Left kidney (tissue), 2 donors: Measurements from ENCODE around the gene ERG28. TPM values are rescaled to one million over a fixed set of nuclear protein-coding genes. Genes with fewer than 3 reads are reported as not detected.

Experiments used
- DNase-seq: peaks from one replicate; pipeline ENCODE4 v3.0.0-alpha.2; 2013
- polyA plus RNA-seq: library from polyadenylated mRNA; unstranded; fragments of 120-200 nt; gene quantifications from one replicate; pipeline ENCODE4 v1.2.1, GENCODE V29; 2013; ENCODE audit not compliant: insufficient read length

The ERG28 gene
- polyA plus RNA-seq, 1 donor, result 31.5 TPM

DNA sequence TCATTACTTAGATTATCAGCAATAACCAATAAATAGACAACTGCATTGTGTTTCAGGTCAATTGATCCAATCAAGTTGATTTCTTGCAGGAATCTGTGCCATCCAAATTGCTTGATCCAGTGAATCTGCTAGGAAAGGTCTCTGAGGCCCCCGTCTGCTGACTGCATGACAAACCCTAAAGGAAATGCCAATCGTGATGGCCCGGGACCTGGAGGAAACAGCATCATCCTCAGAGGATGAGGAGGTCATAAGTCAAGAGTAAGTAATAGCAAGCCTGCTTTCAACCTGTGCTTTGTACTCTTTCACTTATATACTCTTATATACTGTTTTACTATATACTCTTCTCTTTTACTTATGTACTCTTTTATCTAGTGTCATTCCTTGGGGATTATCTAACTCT lies 2.3 kb upstream of the ERG28 start:
- DNase-seq, result no peak

DNA sequence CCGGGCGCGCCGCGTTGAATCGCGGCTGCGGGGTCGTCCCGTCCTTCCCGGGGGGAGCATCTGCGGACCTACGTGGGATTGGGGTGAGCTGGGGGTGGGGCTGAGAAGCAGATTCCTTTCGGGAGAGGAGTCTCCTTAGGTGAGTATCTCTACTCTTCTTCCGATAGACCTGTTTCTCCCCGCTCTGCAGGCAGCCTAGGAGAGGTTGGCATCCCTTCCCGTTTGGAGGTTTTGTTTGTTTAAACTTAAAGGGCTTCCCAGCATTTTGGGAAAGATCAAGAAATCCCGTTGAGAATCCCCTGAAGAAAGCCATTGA lies 781 bp upstream of the ERG28 start:
- DNase-seq, result no peak

DNA sequence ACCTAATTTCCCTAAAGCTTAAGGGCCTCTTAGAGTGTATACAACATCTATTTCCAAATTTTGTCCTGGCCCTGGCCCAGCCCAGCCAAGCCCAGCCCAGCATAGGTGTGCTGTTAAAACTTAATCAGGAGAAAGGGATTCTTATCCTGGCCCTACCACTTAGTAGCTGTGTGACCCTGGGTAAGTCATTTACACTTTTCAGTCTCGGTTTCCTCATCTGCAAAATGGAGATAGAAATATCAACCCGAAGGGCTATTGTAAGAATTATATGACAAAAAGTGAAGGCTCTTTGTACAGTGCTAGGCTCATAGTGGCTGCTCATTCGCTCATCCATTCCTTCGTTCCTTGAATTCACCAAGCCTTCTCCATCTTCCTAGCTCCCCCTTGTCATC lies 442 bp downstream of the ERG28 start:
- DNase-seq, result no peak

DNA sequence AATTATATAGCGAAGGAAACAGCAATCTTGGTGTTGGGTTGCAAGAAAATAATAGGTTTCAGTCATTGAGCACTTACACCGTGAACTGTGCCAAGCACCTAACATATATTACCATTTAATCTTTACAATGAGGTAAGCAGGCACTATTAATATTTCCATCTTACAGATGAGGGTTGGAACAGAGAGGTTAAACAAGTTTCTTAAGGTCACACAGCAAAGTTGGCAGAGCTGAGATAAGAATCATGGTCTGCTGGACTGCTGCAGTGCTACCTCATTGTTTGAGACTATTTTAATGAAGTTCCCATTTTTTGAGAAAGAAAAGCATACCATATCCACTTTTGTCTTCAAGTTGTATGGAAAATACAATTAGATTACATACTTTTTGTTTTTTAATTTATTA lies 1.7 kb downstream of the ERG28 start:
- no peak for DNase-seq

DNA sequence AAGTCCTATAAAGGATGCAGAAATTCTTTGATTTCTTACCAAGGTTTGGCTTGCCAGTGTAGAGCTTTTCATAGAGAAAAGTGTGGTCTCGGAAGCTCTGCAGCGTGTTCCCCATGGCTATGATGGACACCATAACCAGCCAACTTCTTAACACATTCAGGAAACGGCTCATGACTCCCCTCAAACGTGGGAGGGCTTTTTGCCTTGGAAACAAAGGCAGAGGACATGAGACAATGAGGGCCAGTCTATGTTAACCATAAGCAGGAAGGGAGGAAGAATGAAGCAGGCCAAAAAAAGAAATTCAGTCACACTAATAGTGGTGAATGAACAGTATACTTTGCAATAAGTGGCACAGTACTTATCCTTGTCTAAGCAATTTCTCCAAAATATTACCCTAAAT lies 3.3 kb downstream of the ERG28 start:
- no peak for DNase-seq

DNA sequence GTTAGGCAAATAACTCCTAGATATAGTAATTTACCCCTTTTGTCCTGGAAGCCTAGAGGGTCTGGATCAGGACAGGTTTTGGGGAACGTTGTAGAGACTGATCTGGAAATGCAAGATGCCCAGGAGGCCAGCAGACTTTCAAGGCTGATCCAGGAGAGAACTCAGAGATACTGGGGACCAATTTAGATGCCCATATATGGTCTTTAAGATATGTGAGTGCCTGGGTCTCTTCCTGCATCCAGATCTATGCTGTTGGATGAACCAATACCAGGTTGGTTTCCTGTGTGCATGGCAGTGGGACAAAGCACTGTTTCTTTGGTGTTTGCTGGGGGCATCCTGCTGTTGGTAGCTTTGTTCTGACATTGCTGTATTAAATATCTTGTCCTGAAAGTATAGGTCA lies 5.4 kb downstream of the ERG28 start:
- DNase-seq, result no peak

DNA sequence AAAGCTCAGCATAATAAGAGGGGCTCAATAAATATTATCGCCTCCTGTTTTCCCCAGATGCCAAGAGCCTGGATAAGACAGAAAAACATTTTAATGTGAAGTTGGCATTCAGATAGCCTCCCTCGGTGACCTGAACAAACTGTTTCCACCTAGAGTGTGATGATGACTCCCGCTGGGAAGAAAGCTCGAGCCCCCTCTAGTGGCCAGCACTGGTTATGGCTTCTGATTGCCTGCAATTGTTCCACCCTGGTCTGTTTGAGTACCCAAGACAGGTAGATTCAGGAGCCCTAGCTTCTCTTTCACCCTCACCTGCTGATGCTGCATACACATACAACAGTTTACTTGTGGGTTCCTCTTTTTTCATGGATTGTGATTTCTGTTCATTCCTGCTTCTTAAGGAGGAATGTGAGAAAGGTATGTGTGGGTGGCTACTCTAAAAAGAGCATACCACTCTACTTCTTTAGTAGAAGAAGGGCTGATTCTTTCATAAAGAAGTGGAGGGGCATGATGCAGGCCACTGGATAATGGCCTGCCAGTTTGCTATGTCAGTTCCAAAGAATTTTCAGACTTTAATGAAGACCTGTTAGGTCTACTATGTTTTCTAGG lies 6.4 kb downstream of the ERG28 start:
- DNase-seq, result peak; percentile 71

DNA sequence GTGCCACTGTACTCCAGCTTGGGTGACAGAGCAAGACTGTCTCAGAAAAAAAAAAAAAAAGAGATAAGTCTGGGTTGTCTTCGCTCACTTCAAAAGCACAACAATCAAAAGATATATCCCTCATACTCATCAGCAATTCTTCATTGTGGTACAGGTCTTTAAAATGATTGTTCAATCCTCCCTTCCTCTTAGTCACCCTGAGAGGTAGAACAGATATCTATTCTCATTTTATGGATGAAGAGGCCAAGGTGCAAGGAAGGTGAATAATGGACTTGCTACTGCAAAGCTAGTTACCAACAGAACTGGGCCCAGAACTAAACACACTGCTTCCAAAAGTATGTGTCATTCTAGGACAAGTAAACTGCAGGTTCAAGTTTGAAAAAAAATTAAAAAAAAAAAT lies 7.1 kb downstream of the ERG28 start:
- no peak for DNase-seq

DNA sequence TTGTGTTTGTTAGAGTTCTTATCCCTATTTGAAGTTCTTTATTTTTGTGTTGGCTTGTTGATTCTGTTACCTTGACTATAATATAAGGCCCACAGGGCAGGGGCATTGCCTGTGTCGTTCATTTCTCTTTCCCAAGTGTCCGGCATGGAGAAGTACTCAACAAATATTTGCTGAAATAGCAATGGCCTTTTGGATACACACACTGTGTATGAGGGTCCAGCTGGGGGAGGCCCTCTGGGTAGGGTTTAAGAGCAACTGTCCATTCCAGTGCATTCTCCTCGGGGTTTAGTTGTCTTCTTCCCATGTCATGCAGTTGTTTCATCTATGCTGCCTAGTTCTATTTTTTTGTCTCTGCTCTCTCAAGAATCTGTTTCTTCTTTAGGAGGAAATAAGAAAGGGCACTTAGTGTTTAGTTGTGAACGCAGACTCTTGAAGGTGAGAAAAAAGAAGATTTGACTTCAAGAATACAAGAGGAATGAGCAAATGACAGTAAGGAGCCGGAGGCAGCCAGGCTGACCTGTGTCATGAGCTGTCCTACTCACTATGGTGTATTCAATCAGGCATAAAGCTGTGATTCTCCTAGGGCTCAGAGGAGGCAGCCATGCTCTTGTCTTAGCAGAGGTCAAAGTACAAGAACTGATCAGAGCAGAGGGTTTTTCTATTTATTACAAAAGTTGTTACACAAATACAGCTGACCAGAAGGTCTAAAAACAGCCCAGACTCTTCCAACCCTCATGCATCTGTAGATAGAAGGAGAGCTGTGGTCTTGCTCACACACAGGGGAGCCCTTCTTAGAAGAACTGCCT lies 10.2 kb downstream of the ERG28 start:
- no peak for DNase-seq

DNA sequence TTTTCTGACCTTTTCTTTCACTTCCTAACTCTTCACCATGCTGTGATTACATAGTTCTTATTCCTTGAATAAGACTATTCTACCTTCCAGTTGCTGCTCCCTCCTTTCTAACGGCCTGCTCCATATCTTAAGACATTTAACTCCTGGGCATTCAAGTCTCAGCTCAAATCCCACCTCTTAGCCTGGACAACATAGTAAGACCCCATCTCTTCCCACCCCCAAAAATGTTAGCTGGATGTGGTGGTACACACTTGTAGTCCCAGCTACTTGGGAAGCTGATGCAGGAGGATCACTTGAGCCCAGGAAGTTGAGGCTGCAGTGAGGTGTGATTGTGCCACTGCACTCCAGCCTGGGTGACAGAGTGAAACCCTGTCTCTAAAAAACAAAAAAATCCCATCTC lies 10.9 kb downstream of the ERG28 start:
- DNase-seq, result no peak

DNA sequence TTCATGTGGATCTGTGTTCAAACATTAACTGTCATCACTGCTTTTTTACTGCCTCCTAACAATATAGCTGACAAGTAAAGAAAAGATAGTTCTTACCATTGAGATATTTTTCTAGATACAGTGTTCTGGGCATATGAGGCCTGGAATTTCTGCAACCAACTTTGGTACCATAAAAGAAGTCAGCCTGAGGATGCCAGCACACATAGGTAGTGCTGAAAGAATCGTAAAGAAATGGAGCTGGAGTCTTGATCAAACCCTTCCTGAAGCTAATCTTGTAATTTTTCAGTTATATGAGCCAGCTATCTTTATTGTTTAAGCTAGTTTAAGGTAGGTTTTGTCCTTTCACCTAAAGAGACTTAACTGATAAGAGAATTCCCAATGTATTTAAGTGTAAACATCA lies 11.3 kb downstream of the ERG28 start:
- no peak for DNase-seq

DNA sequence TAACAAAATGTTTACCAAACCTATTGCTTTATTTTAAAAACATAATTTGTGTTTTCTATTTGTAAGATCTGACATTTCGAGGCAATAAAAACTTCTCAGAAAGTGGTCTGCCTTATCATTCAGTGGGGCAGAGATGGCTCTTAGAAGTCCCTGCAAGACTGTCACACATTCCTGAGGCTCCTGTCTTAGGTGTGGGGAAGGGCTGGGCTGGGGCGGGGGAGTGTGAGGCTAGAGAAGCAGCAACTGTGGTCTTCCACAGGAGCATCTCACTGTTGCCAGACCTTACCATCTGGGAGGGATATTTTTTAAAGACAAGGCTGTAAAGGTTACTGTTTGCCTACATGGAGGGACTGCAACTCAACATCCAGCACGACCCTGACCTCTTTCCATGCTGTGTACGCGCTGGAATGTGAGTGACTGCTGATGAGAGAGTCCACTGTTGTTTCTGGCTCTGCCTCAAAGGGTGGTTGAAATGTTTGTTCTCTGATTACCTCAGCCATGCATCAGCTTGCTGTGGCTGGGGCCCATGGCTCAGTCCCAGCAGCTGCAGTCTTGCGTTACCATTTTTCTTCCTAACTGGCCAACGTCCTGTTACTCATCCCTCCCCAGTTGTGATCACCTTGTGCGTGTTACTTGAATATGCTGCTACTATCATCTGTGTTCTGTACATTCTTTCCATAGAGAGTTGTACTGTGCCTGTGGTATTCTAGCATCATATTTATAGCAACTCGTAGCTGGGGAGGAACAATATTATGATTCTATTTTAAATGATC lies 12.4 kb downstream of the ERG28 start:
- DNase-seq, result peak; percentile 73

DNA sequence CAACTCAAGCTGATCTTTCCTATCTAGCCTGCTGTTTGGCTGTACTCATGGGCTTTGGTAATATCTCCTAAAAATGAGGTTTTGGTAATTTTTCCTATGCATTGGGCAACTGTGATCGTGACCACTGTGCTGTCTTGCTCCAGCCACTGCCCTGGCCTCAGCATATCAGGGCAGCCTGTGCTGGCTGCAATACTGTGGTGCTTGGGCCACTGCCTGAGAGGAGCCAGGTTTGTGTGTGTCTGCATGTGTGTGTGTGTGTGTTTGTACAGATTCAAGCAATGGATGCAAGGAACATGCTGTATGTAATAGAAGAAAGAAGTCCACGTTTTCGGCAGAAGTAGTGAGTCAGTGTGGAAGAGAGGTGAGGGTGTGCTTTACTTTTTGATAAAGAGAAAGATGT lies 13.0 kb downstream of the ERG28 start:
- DNase-seq, result no peak

DNA sequence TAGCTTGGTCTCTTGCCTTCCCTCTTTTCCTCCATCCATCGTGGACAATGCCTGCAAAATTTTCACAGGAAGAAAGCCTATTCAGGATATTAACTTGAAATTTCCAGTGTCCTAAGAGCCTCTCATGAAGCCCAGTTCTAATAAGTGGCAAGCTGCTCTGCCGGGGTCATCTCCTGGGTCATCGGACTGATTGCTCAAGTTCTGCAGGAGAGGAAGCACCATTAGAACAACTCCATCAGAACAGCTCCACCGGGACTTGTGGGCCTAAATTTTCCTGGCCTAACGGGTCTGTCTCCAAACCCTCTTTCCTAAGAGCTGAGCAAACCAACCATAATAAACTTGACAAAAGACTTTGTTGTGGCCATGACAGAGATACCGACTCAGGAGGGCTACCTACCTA lies 13.9 kb downstream of the ERG28 start:
- no peak for DNase-seq

DNA sequence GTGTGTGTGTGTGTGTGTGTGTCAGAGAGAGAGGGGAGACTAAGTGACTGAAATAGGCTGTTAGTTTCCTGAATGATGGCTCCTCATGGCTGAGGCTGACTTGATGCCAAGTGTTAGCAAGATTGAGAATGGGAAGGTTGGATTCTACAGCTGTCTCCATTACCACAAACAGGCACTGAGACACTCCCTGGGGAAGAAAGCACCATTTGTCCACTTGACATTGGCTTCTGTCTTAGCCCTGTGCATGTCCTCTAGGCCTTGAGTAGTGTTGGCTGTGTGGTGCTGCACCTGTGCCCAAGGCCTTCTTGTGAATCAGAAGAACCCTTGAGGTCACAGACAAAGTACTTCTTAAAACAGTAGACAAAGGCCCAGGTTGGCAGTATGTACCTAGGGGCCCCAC lies 15.6 kb downstream of the ERG28 start:
- no peak for DNase-seq

DNA sequence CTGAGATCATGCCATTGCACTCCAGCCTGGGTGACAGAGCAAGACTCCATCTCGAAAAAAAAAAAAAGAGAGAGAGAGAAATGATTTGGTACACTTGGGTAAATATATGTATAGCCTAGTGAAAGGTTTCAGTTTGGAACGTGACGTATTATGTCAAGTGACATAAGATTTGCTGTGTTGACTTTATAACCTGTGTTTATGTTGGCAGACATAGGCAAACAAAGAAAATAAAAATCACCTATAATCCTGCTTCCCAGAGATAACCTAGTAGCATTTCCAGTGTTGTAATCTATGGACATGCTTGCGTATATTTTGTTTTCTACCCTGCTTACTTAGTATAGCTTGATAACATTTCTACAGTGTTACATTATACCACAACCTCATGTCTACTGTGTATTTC lies 16.7 kb downstream of the ERG28 start:
- no peak for DNase-seq

DNA sequence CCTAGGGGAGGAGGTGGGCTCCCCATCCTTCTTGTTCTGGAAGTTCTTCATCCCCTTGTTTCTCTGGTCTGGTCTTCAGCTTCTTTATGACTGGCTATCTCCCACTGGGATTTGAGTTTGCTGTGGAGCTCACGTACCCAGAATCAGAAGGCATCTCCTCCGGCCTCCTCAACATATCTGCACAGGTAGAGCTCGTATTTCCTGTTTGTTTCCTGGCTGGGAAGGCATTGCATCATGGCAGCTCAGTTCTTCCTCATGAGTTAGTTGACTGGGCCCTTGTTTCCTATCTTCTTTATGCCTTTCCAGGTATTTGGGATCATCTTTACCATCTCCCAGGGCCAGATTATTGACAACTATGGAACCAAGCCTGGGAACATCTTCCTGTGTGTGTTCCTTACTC lies 19.8 kb downstream of the ERG28 start:
- DNase-seq, result no peak

DNA sequence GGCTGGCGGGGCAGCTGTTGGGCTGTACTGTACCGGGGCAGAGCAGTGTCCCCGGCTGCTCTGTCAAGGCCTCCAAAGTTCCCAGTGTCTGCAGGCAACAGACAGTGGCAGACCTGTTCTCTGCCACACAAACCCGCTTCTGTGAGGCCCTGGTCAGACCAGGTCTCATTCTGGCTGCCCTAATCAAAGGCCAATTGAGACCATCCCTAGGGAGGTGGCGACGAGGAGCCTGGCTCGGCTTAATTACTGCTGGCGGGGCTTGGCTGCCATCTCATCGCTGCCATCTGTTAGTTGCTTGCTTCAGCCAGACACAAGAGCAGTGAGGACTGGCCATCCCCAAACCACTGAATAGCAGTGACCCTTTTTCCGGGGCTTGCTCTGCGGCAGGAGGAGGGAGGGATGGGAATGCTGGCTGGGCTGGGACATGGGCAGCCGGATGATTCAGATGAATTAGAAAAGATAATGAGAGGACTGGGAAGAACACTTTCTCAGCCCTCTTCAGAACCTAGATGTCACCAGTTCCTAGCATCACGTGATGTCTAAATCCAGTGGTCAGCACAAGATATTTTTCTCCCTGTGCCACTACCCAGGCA lies 24.5 kb downstream of the ERG28 start:
- no peak for DNase-seq

DNA sequence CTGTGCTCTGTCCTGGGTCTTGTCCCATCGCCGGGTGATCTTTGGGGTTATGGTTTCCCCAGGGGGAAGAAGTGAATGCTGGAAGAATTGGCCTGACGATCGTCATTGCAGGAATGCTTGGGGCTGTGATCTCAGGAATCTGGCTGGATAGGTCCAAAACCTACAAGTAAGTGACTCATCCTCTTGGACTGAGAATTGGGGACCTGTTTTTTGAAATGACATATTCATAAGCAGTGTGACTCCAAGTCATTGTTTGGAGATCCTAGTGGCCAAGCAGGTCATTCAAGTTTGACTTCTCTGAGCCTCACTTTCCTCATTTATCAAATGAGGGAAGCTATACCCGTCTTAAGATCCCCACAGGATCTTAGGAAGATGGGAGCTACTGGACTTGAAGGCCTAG lies 25.8 kb downstream of the ERG28 start:
- DNase-seq, result no peak

DNA sequence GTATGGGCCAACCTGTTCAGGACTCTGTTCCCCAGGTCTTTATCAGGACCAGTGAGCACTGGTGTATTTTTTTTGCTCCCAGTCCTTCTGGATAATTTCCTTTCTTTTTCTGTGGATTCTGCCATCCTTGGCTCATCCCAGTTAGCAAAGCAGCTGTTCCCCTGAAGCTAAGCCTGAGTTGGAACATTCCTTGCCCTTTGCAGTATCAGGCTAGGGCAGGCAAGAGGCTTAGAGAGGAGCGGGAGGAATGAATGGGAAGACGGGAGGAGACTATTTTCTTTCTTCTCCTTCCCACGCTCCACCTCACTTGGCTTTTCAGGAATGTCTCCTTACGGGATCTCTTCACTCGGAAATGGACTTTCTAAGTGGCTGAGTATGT lies 29.2 kb downstream of the ERG28 start:
- DNase-seq, result no peak

DNA sequence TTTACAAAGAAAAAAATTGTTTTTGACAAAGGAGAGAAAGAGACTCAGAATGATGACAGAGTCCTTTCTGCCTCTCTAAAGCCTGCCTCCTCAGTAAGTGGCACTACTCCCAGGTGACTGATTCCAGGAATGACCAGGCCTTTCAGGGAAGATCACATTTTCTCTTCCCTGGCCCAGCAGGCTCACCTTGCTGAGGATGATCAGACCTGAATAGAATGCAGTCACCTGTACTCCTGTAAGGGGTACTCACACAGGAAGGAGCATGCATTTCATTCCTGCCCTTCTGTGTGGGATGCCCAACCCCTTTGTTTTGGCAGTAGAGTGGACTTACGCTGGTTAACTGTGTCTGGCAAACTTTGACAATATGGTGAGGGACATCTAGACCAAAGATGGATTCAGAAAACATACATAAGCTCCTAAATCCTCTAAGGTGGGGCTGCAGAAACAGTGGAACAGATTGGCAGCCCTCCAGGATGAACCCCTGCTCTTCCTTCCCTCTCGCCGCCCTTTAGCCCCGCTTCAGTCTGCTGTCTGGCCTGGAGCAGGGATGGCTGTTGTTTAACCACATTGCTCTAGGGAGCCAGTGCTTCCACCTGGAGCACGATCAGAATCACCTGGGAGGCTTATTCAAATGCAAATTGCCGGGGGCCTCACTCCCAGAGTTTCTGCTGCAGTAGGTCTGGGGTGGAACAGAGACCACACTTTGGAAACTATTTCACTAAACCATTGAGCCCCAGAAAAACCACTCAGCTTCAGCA lies 29.8 kb downstream of the ERG28 start:
- DNase-seq, result no peak

DNA sequence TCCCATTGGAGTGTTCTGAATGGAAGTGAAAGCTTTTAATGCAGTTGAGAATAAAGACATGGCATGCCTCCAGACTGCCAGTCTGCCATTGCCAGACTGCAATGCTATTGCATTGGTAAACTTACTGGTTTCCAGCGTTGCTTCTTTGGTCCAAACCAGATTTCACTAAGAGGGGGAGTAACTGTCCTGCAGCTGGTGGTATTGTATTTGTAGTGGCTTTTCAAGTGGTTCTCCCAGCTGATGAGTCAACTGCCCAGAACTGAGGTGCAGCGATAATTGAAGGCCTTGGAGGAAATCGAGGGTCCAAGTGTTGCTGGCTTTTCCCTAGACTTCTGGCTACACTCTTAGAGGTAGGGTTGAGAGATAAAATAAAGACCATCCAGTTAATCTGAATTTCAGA lies 31.9 kb downstream of the ERG28 start:
- DNase-seq, result no peak

DNA sequence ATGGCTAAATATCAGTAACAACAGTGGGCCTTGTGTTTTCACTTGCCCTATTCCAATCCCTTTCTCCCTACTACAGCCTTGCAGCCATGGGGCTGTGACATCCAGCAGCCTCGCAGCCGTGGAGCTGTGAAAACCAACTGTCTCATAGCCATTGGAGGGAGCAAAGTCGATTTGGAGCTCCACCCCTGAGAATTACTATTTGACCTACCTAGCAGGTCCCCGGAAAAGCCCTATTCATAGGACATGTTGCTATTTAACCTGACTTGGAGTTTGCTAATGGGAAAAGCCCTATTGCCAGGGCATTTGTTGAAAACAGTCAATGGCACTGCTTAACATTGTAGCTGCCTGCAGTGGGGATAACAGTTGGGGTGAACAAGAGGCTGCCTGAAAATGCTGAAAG lies 33.3 kb downstream of the ERG28 start:
- no peak for DNase-seq
